NCI-H1694 (cell line): ENCODE data around the gene USP47.

Experiments used
- DNase-seq: peaks from one replicate; lab custom pipeline; 2025; lab: John Stamatoyannopoulos, UW

USP47 gene

GRCh38 chr11:11841723-11842420 is at the start of gene USP47:
Gene USP47, plus strand, starts transcription at chr11:11841972. Its CDS starts 214 bp downstream, at chr11:11842186.
- peak; percentile 64 for DNase-seq

- DNase-seq, result no peak
These were observed 48.7 kb upstream of the USP47 start for GRCh38 chr11:11793073-11793472.

GRCh38 chr11:11798586-11799438 is 43.0 kb upstream of the USP47 start:
- DNase-seq, result peak; percentile 46

GRCh38 chr11:11805228-11805627 is 36.5 kb upstream of the USP47 start:
- DNase-seq, result no peak

GRCh38 chr11:11806074-11806473 is 35.7 kb upstream of the USP47 start:
- no peak for DNase-seq

GRCh38 chr11:11806586-11806985 is 35.2 kb upstream of the USP47 start:
- no peak for DNase-seq

- no peak for DNase-seq
These were observed 33.7 kb upstream of the USP47 start for GRCh38 chr11:11807811-11808782.

- DNase-seq, result no peak
These were observed 32.7 kb upstream of the USP47 start for GRCh38 chr11:11808992-11809615.

GRCh38 chr11:11810764-11811726 is 30.7 kb upstream of the USP47 start:
- DNase-seq, result no peak

- no peak for DNase-seq
These were observed 28.3 kb upstream of the USP47 start for GRCh38 chr11:11813288-11813962.

- DNase-seq, result no peak
These were observed 26.9 kb upstream of the USP47 start for GRCh38 chr11:11814614-11815452.

GRCh38 chr11:11816511-11817314 is 25.1 kb upstream of the USP47 start:
- DNase-seq, result no peak

GRCh38 chr11:11817957-11818356 is 23.8 kb upstream of the USP47 start:
- no peak for DNase-seq

GRCh38 chr11:11818529-11819121 is 23.1 kb upstream of the USP47 start:
- no peak for DNase-seq

- DNase-seq, result no peak
These were observed 19.9 kb upstream of the USP47 start for GRCh38 chr11:11821899-11822298.

GRCh38 chr11:11822946-11823345 is 18.8 kb upstream of the USP47 start:
- DNase-seq, result no peak

GRCh38 chr11:11826260-11826659 is 15.5 kb upstream of the USP47 start:
- DNase-seq, result no peak

GRCh38 chr11:11827272-11827671 is 14.5 kb upstream of the USP47 start:
- no peak for DNase-seq
